Epidermal melanocyte (primary cell): ENCODE measurements around the gene CELF3.
"Not testable (repeated sequence)": the region's sequence is repeated elsewhere in the genome, so short reads cannot be mapped to it uniquely, and the experiment has no call there.

Source experiments
- DNase-seq: peaks from one replicate; pipeline ENCODE4 v3.0.0; 2011; ENCODE audit warnings: low spot score; ENCODE audit not compliant: insufficient read length

CELF3 gene

GRCh38 chr1:151716771-151717631 lies at the start of gene CELF3:
CELF3 (minus strand) TSS chr1:151716803; CDS start chr1:151716020, 783 bp downstream.
- DNase-seq, result no peak

- DNase-seq, result no peak
Measured at GRCh38 chr1:151763990-151764389, 47.4 kb upstream of the CELF3 start.

- DNase-seq, result peak; percentile 98
Measured at GRCh38 chr1:151762941-151763921, 46.6 kb upstream of the CELF3 start, which contains the start of gene MRPL9. MRPL9 (minus strand) TSS chr1:151763496; CDS start chr1:151763479, 17 bp downstream.

GRCh38 chr1:151760597-151761385 lies 44.2 kb upstream of the CELF3 start:
- DNase-seq, result no peak

- no peak for DNase-seq
Measured at GRCh38 chr1:151759241-151759640, 42.6 kb upstream of the CELF3 start.

- no peak for DNase-seq
Measured at GRCh38 chr1:151756291-151756690, 39.7 kb upstream of the CELF3 start.

- DNase-seq, result no peak
Measured at GRCh38 chr1:151741516-151741915, 24.9 kb upstream of the CELF3 start.

- no peak for DNase-seq
Measured at GRCh38 chr1:151739590-151740355, 23.2 kb upstream of the CELF3 start.

GRCh38 chr1:151737479-151737878 lies 20.9 kb upstream of the CELF3 start:
- no peak for DNase-seq

GRCh38 chr1:151737026-151737425 lies 20.4 kb upstream of the CELF3 start:
- no peak for DNase-seq

GRCh38 chr1:151733995-151734394 lies 17.4 kb upstream of the CELF3 start:
- DNase-seq, result not testable (repeated sequence)

GRCh38 chr1:151733126-151733525 lies 16.5 kb upstream of the CELF3 start:
- no peak for DNase-seq

GRCh38 chr1:151729966-151730291 lies 13.3 kb upstream of the CELF3 start:
- no peak for DNase-seq

- DNase-seq, result no peak
Measured at GRCh38 chr1:151729157-151729965, 12.8 kb upstream of the CELF3 start.

- no peak for DNase-seq
Measured at GRCh38 chr1:151728151-151729054, 11.8 kb upstream of the CELF3 start.

GRCh38 chr1:151723726-151724370 lies 7.2 kb upstream of the CELF3 start:
- peak; percentile 10 for DNase-seq

- DNase-seq, result peak; percentile 8
Measured at GRCh38 chr1:151721788-151722510, 5.3 kb upstream of the CELF3 start.
